ENCODE results near the gene DIAPH3. TPM values are rescaled to one million over a fixed set of nuclear protein-coding genes. Genes with fewer than 3 reads are reported as not detected.

Gene DIAPH3
- total and polyA plus RNA-seq, 2 of the 4 experiments (the other 2 are of a cell fraction) = 8.9 to 9.3 TPM

- no peak overlapping the region for H2AK5ac ChIP-seq (ENCODE audit: low read depth, low read length)
- H3K4ac ChIP-seq (ENCODE audit: low read depth, low read length) = no peak overlapping the region
- TF ChIP-seq RAD21 (IDR thresholded peaks at IDR 0.05; ENCODE audit: low read length) (no peak), MAZ (IDR thresholded peaks at IDR 0.05; ENCODE audit: borderline replicate concordance, low read depth, low read length) (no peak), CEBPB (IDR thresholded peaks at IDR 0.05; ENCODE audit: low read depth, low read length) (0 out of 2 replicates have a peak, but pooled peaks have one; percentile 33)
- H3K4me2 ChIP-seq (ENCODE audit: low read depth, low read length) = no peak overlapping the region
- whole genome bisulfite sequencing, 2 experiments (ENCODE audit: extremely low coverage in 2 of 2, insufficient read length in 1 of 2) = 67% methylated on average over 1 of the region's 7 CpGs; no CpG with 5 or more reads in 1 of the 2 experiments
- in situ Hi-C loops (cut with MboI; ENCODE audit: low sequenced_read_pairs) = no loop called here
- no peak overlapping the region for H3K27ac ChIP-seq (ENCODE audit: insufficient read depth, low read length)
- H2BK120ac ChIP-seq (ENCODE audit: low read depth, low read length) = no peak overlapping the region
- no peak overlapping the region for H3K9ac ChIP-seq (ENCODE audit: low read depth, low read length)
- no TSS peak for BruUV-seq (replicated peaks)
- ATAC-seq (ENCODE audit: low read depth) (no peak), DNase-seq (no peak)
- no peak overlapping the region for H3K18ac ChIP-seq (ENCODE audit: low read depth, low read length)
- CTCF ChIA-PET = no interaction called here
- no peaks in the 10 kb centered on the region for H3K79me1 ChIP-seq (ENCODE audit: low read depth in 1 of 2, low read length in 2 of 2)
- H3K9me1 ChIP-seq (ENCODE audit: insufficient read depth, low read length) = no peaks in the 10 kb centered on the region; the same call in 1 of the 2 replicates
- H3K56ac ChIP-seq (ENCODE audit: extremely low read depth, insufficient read depth, low read length) = no peak overlapping the region
- no peak overlapping the region for H2BK15ac ChIP-seq (ENCODE audit: low read depth, low read length)
- POLR2A ChIA-PET (ENCODE audit: unreplicated experiment) = no interaction called here
- H4K5ac ChIP-seq (ENCODE audit: low read depth, low read length) = no peak overlapping the region
- intact Hi-C loops (cut with micrococcal nuclease) = no loop called here
- H3K4me1 ChIP-seq (ENCODE audit: control insufficient read depth, insufficient read depth, low read length) = no peaks in the 10 kb centered on the region
- H2AK9ac ChIP-seq (replicated peaks; ENCODE audit: low read depth, low read length, poor library complexity) = no peak overlapping the region
- no peak overlapping the region for H3K4me3 ChIP-seq (ENCODE audit: insufficient read depth, low read depth, low read length)
- no peaks in the 10 kb centered on the region for H3K9me3 ChIP-seq (ENCODE audit: control insufficient read depth, insufficient read depth, low read length)
- H4K8ac ChIP-seq (ENCODE audit: low read depth in 2 of 2, low read length in 2 of 2) = no peak overlapping the region
- no peak overlapping the region for H2BK5ac ChIP-seq (ENCODE audit: low read depth, low read length, poor library complexity, severe bottlenecking)
- H3K27me3 ChIP-seq (ENCODE audit: control insufficient read depth, insufficient read depth, low read length) = no peaks in the 10 kb centered on the region
- no peaks in the 10 kb centered on the region for H4K20me1 ChIP-seq (ENCODE audit: insufficient read depth, low read length)
- dilution Hi-C loops (cut with HindIII; ENCODE audit: low sequenced_read_pairs, unreplicated experiment) = no loop called here
- H3K14ac ChIP-seq (replicated peaks; ENCODE audit: low read depth, low read length) = no peak overlapping the region
- no peak overlapping the region for H3K23ac ChIP-seq (ENCODE audit: low read depth, low read length)
- no peak overlapping the region for H2AFZ ChIP-seq (replicated peaks; ENCODE audit: low read length, poor library complexity)
- no peak overlapping the region for H4K91ac ChIP-seq (ENCODE audit: insufficient read depth, low read depth, low read length)
- no peak overlapping the region for H2BK20ac ChIP-seq (ENCODE audit: low read depth, low read length)
- no peaks in the 10 kb centered on the region for H3K36me3 ChIP-seq (ENCODE audit: control insufficient read depth, insufficient read depth, low read length)
Measured at GRCh38 chr13:59663707-59664106, 500.0 kb downstream of the DIAPH3 start.
